Activated CD4-positive, CD25-positive, alpha-beta regulatory T cell treated with anti-CD3 and anti-CD28 coated beads, Interleukin-2, amount 50 U/mL, for 72 hours (primary cell): ENCODE measurements around the gene MPHOSPH10.
"Not testable (repeated sequence)": the region's sequence is repeated elsewhere in the genome, so short reads cannot be mapped to it uniquely, and the experiment has no call there.

ENCODE experiments used
- DNase-seq: peaks from one replicate; pipeline ENCODE4 v3.0.0; 2021

The MPHOSPH10 gene, protein sequence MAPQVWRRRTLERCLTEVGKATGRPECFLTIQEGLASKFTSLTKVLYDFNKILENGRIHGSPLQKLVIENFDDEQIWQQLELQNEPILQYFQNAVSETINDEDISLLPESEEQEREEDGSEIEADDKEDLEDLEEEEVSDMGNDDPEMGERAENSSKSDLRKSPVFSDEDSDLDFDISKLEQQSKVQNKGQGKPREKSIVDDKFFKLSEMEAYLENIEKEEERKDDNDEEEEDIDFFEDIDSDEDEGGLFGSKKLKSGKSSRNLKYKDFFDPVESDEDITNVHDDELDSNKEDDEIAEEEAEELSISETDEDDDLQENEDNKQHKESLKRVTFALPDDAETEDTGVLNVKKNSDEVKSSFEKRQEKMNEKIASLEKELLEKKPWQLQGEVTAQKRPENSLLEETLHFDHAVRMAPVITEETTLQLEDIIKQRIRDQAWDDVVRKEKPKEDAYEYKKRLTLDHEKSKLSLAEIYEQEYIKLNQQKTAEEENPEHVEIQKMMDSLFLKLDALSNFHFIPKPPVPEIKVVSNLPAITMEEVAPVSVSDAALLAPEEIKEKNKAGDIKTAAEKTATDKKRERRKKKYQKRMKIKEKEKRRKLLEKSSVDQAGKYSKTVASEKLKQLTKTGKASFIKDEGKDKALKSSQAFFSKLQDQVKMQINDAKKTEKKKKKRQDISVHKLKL

DNA sequence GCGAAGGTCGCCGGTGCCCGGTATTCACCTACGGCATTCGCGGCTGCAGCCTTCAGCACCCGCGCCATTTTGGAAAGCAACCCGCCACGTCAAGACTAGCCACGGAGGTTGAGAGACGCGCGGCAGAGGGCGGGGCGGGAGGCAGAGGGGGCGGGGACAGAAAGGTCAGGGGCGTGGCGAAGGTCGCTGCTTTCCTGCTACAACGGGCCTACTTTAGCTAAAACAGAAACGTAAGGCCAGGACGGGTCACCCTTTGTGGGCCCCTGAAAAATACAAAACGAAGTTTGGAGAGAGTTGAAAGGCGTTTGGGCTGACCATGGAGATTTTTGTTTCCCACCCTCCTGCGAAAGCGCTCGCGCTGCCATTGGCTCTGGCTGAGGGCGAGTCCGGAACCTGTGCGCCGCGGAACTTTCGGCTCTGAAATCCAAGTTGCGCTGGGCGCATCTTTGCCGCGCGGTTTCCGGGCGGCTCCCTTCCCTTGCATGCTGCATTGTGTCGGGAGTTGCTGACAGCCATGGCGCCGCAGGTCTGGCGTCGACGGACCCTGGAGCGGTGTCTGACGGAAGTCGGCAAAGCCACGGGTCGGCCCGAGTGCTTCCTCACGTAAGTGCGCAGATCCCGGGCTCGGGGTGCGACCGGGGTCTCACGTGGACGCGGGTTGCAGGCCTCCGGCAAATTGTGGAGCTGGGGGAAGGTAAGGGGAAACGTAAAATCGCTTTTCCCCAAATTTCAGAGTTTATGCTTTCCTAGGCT is at the start of gene MPHOSPH10, which contains the start of gene MCEE:
Gene MPHOSPH10, plus strand, starts transcription at position 483 of the 753 bp plus-strand sequence. Its CDS starts 32 bp downstream, at position 515.
Gene MCEE, minus strand, starts transcription at position 78 of the 753 bp plus-strand sequence. Its CDS starts 10 bp downstream, at position 68.
- DNase-seq = peak; percentile 88

DNA sequence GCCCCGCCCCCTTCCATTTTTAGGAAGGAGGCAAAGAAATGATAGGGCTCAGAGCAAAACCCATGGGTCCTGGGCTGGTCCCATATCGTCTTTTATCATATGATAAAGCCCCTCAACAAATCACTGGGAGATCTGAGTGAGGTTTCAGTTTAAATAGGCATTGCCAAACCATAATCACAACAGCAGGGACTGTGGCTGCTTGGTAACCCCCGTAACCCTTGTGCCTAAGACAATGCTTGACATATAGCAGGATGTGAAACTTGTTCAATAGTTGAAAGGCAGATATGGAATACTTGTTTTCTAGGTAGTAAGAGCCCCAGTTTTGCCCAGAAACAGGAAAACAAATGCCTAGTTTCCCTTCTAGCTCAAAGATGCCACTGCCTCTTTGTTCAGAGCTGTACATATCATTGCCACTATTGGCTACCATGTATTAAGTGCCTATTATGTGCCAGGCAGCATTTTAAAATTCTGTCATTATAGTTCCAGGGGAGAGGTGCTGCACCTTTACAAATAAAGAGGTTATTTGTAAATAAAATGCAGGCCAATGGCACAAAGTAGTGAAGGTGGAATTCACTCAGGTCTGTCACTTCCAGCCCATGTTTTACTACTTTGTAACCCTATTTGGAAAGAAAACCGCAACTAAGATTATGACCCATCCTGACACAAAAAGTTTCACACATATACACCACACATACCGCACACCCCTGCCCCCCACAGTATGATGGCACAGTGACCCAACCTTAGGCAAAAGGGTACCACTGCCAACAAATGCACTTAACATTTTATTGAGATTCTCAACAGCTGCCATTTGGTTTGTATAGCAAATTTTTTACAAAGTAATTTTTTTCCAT is 47.8 kb upstream of the MPHOSPH10 start:
- no peak for DNase-seq

DNA sequence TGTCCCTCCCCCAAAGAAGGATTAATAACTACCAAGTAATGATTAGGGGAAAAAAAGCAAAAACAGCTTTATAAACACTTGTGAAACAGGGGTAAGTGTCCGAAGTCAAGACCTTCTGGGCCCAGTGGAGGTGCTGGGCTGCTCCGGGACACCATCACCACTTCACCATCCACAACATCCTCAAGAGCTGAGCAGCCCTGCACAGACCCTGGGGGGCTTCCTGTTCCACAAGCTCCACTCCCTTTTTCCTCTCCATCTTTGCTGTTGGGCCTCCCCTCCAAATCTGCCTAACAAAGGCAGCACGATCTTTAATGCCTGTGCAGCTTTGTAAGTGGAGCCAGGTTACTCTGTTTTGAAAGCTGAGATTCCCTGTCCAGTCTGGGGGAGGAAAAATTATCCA is 47.1 kb upstream of the MPHOSPH10 start:
- DNase-seq = not testable (repeated sequence)

DNA sequence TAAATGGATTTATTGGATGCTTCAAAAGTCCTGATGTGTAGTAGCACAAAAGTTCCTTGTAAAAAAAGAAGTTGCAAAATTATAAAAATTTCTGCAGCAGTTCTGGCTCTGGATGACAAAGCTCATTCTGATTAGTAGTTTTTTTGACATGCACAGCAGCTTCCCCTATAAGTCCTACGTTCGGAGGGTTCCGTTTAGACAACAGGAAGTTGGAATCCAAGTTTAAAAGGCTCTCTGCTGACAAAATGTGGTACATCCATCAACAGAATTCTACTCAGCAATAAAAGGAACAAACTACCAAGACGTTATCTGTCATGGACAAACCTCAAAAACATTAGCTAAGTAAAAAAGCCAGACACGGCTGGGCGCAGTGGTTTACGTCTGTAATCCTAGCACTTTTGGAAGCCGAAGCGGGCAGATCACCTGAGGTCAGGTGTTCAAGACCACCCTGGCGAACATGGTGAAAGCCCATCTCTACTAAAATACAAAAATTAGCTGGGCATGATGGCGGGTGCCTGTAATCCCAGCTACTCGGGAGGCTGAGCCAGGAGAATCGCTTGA is 46.6 kb upstream of the MPHOSPH10 start:
- not testable (repeated sequence) for DNase-seq

DNA sequence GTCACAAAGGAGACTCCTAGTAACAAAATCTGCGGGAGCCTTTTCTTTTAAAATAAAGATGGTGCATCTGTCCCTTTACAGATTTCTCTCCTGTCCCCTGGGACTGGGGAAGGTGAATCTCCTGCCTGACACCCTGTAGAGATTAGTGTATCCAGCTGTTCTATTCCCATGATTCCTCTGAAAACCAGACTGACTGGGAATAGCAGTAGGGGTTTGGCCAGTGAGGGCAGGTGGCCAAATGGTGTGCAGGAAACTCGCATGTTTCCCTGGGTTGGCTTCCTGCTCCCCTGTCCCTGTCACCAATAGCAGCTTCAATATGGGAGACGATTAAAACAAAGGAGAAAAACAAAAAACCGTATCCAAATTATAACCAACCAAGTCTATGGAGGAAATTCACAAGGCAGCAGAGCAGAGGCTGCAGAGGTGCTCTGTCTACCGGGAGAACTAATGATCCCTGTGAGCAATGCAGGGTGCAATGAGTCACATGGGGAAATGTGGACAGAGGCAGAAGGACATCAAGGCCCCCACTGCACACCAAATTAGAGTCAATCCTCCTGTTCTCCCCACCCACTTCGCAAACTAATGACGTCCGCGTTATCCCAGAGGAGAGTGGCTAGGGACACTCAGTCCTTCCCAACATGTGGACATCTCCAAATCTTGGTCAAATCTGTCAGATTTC is 45.0 kb upstream of the MPHOSPH10 start:
- not testable (repeated sequence) for DNase-seq

DNA sequence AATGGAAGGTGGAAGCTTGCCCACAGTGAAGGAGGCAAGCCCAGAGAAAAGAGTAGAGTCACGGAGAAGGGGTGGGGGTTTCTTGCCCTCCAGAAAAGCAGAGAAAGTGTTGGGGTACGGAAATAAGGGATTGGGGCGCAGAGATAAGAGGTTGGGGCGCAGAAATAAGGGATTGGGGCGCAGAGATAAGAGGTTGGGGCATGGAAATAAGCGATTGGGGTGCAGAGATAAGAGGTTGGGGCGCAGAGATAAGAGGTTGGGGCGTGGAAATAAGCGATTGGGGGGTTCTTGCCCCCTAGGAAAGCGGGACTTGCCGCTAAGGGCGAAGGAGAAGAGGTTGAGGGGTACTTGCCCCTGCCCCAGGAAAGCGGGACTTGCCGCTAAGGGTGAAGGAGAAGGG is 41.0 kb upstream of the MPHOSPH10 start:
- DNase-seq = not testable (repeated sequence)

DNA sequence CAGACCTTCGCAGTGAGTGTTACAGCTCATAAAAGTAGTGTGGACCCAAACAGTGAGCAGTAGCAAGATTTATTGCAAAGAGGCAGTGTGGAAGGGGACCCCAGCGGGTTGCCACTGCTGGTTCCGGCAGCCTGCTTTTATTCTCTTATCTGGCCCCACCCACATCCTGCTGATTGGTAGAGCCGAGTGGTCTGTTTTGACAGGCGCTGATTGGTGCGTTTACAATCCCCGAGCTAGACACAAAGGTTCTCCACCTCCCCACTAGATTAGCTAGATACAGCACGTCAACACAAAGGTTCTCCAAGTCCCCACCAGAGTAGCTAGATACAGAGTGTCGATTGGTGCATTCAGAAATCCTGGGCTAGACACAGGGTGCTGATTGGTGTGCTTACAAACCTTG is 38.6 kb upstream of the MPHOSPH10 start:
- DNase-seq = not testable (repeated sequence)

DNA sequence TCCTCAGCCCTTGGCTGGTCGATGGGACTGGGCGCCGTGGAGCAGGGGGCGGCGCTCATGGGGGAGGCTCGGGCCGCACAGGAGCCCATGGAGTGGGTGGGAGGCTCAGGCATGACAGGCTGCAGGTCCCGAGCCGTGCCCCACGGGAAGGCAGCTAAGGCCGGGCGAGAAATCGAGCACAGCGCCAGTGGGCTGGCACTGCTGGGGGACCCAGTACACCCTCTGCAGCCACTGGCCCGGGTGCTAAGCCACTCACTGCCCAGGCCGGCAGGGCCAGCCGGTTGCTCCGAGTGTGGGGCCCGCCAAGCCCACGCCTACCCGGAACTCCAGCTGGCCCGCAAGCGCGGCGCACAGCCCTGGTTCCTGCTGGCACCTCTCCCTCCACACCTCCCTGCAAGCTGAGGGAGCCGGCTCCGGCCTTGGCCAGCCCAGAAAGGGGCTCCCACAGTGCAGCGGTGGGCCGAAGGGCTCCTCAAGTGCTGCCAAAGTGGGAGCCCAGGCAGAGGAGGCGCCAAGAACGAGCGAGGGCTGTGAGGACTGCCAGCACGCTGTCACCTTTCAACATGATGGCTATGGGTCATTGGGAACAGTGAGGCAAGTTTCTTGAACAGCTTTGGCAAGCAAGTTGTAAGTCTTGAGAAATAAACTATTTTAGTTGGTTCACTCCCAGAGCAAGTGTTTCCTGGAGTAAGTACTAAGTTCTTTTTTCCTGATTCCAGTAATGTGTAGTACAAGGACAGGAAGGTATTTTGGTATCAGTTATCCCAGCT is 37.8 kb upstream of the MPHOSPH10 start:
- DNase-seq = not testable (repeated sequence)

DNA sequence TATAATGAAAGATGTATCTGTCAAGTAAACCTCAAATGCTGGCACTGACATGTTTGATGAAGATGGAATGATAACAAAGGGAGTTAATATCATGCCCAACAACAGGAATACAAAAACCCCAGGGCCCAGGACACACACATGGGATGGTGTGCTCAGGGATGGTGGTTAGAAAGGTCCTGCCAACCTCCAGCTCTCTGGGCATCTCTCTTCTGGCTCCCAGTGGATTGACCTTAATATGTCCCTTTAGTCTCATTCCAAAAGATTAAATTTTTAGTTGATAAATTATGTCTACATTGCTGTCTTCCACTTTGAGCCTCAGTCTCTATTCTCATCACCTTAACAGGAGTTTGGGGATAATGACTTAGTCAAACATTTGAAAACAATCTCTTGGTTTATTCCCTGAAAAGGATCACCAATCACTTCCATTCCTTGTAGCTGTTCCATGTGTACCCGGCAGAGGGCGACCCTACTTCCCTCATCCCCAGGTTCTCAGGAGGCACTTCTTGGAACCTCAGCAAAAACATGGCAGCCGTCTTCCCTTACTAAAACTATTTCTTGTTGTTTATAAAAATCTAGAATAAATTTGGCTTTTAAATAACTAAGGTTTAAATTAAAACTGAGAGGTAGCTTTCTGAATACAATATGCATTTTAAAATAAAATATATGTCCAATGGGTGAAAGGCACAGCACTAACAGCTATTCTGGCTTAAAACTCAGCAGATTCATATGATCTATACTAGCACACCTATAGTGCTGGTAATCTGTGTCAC is 30.1 kb upstream of the MPHOSPH10 start:
- peak; percentile 37 for DNase-seq

DNA sequence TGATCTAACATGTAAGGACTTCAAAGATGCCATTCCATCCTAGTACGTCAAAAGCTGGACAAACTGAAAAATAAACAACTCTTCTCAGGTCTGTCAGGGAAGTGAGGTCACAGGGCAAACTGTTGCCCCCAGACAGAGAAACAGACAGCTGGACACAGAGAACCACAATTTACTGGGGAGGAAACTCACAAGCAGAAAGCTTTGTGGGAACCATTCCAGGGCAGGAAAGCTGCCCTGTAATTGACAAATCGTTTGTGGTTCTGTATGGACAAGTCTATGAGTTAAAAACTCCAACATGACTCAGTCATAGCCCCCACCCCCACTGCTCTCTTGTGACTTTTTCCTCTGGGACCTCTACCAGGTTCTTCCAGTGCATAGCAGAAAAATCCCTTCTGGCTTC is 28.8 kb upstream of the MPHOSPH10 start:
- no peak for DNase-seq

DNA sequence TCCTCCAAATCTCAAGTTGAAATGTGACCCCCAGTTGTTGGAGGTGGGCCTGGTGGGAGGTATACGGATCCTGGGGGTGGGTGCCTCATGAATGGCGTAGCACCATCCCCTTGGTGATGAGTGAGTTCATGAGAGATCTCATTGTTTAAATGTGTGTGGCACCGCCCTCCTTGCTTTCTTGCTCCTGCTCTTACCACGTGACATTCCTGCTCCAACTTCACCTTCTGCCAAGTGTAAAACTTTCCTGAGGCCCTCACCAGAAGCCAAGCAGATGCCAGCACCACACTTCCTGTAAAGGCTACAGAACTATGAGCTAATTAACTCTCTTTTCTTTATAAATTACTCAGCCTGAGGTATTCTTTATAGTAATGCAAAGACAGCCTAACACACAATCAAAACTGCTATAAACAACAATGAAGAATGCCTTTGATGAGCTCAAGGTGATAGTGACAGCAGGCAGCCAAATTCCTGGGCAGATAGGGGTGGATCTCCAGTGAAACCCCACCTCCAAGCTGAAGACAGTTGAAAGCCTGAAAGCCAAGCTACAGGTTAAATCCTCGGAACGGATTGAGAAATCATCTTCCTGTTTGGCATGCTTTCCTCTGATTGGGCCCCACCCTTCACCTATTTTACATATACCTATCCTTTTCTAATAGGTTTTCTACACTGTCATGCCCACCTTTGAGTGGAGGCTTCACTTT is 27.3 kb upstream of the MPHOSPH10 start:
- DNase-seq = no peak

DNA sequence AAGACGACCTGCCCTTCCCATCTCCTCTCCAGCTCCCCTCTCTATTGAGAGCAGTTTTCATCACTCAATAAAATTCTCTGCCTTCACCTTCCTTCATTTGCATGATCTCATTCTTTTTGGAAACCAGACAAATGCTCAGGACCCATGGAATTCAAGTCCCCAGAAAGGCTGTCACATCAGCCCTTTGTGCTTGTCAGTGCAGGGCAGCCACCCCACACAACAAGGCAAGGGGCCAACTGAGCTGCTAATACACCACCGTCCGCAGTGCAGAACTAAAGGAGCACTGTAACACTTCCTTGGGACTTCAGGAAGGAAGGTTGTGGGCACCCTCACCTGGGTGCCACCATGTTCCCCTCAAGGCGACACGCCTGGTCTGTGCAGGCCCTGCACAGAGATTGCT is 26.6 kb upstream of the MPHOSPH10 start:
- DNase-seq = no peak

DNA sequence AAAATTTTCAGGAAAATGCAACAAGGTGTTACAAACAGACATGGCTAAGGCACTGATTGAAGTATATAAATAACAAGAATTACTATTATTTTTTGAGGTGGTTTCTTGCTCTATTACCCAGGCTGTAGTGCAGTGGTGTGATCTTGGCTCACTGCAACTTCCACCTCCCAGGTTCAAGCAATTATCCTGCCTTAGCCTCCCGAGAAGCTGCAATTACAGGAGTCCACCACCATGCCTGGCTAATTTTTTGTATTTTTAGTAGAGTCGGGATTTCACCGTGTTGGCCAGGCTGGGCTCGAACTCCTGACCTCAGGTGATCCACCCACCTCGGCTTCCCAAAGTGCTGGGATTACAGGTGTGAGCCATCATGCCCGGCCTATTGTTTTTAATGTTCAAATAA is 24.0 kb upstream of the MPHOSPH10 start:
- not testable (repeated sequence) for DNase-seq

DNA sequence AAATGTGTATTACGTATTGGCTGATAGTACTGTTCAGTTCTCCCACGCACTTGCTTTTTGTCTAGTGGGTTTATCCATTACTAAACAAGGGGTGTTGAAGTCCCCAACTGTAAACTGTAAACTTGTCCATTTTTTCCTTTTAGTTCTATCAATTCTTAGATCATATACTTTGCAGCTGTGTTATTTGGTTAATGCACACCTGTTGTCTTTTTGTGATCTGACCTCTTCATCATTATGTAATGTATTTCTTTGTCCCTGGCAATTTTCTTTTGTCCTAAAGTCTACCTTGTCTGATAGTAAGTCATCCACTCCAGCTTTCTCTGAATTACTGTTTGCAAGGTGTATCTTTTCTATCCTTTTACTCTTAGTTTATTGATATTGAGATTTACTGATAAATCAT is 22.3 kb upstream of the MPHOSPH10 start:
- DNase-seq = no peak

DNA sequence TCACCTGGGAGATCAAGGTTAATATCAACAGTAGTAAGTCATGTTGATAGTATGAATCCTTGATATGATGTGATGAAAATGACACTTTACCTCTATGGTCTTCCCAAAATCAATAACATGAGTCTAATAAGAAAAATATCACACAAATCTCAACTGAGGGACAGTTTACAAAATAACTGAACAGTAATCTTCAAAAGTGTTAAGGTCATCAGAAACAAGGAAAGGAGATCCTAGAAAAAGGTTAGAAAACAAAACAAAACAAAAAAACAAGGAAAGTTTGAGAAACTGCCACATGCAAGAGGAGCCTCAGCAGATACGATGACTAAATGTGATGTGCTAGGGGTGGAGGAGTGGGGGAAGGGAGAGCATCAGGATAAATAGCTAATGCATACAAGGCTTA is 16.6 kb upstream of the MPHOSPH10 start:
- DNase-seq = no peak

DNA sequence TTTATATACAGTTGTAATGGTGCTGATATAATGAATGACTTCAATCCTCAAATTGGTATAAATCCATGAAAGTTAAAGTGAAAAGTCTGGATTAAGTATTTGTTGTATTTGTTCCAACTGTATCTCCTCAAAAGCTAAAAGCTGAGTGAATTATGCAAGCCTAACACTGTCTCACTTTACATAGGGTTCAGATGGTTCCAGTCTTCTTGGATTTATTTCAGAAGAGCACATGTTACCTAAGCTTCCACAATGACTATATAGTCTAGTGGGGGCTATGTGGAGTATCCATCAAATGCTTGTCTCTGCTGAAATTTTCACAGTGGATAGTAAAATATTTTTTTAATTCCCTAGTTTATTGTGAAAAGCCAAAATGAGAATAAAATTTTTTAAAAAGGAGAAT is 13.4 kb upstream of the MPHOSPH10 start:
- DNase-seq = no peak

DNA sequence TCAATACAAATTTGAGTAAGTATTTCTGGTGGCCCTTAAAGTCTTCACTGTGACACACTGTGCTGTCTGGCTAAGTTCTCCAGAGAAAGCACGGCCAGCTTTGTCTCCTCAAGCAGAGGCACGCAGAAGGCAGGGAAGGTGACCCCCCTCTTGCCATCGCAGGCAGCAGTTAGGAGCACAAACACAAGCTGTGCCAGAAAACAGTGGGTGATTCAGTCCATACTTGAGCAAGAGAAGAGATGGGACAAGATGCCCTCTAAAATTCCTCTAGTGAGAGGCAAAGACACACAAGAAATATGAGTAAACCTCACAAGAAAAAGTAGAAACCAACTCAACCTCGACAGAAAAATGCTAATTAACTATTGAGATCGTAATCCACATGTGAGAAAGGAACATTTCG is 10.2 kb upstream of the MPHOSPH10 start:
- DNase-seq = no peak

DNA sequence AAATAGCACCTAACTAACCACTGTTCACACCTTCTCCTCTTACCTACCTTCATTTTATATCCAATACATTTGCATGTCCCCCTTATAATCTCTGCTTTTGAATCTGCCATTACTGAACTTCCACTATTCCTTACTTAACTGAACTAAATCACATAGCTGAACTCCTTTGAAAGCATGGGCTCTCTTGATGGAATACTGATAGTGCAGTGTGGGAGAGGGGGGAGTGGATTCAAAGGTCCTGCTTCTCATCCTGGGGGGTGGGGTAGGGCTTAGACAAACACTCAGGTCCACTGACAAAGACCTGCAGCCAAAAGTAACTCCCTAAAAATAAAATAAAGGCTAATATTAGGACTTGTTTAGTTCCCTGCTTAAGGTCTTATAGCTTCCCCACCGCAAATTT is 9.0 kb upstream of the MPHOSPH10 start:
- DNase-seq = no peak
